T follicular helper cell (primary cell): ENCODE measurements around the gene CFAP251.
"Not testable (repeated sequence)": the region's sequence is repeated elsewhere in the genome, so short reads cannot be mapped to it uniquely, and the experiment has no call there.

ENCODE experiments used
- DNase-seq: peaks from one replicate; pipeline ENCODE4 v3.0.0-alpha.2; 2020; ENCODE audit warnings: low read depth

The CFAP251 gene

DNA sequence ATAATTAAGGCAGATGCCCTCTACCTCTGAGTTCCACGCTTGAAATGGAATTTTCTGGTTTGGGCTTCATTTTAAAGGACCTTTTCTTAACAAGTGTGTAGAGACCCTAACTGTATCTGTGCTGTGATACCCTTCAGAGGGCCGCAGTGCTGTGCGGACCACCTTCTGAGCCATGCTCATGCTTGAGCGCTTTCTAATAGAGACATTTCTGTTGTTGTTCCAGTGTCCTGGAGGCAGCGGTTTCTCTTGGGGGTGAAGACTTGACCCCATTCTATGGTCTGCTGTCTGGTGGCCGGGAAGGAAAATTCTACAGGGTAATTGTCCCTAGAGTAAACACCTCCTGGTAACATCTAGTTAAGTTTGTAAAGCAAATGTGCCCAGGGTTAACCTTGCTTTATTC is 56.6 kb downstream of the CFAP251 start:
- DNase-seq: no peak

DNA sequence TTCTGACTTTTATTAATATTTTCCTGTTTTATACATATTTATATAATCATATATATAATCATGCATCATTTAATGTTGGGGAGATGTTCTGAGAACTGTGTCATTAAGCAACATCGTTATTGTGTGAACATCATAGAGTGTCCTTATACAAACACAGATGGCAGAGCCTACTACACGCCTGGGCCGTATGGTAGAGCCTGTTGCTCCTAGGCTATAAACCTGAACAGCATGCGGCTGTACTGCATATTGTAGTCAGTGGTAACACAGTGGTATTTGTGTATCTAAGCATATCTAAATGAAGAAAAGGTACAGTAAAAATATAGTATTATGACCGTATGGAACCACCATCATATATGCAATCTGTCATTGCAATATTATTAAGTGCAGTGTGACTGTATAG is 58.6 kb downstream of the CFAP251 start:
- no peak for DNase-seq

DNA sequence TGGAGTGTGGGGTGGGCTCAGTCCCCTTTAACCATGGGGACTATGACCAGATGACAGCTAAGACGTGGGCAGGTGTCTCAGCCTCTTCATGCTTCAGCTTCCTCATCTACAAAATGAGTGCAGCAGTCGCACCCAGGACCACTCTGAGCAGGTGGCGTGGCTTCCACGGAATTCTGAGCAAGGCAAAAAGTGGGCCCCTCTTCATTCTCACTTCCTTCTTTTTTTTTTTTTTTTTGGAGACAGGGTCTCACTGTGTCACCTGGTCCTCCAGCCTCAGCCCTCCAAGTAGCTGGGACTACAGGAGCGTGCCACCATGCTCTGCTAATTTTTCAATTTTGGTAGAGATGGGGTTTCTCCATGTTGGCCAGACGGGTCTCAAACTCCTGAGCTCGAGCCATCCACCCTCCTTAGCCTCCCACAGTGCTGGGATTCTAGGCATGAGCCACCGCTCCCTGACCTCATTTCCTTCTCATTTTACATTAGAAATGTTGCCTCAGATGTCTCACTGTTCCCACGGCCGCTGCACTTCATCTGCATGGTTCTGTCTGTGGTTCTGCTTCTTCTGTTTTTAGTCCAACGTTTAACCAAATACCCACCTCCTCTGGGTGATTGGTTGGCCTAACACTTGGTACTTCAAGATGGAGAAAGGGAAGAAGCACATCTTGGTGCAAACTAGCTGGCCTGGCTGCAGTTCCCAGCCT is 61.9 kb downstream of the CFAP251 start:
- DNase-seq: no peak

DNA sequence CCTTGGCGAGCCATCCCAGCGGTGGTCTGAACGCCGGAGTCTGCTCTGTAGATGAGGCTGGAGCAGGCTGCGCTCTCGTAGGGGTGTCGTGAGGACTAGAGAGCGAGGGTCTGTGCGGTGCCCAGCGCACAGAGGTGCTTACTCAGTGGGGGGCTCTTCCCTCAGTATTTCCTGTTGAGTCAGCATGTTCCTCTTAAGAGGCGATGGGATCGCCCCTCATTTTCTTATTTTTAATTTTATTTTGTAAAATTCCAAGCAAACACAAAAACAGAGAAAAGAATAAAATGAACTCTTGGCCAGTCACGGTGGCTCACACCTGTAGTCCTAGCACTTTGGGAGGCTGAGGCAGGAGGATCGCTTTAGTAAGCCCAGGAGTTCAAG is 62.5 kb downstream of the CFAP251 start:
- DNase-seq: no peak

DNA sequence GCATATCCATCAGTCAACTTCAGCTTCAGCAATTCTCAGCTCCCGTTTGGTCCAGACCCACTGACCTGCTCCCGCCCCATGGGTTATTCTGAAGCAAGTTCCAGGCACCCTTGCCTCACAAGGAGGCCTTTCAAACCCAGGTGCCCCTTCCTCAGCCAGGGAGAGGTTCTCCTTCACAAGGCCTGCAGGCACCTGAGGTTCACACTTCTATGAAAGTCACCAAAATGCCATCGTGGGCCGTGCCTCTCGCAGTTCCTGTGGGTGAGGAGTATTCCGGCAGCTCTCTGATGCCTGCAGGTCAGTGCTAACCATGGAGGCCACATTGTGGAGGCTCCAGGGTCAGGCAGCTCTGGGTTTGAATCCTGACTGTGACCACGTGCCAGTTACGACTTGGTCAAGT is 63.1 kb downstream of the CFAP251 start:
- DNase-seq: no peak

DNA sequence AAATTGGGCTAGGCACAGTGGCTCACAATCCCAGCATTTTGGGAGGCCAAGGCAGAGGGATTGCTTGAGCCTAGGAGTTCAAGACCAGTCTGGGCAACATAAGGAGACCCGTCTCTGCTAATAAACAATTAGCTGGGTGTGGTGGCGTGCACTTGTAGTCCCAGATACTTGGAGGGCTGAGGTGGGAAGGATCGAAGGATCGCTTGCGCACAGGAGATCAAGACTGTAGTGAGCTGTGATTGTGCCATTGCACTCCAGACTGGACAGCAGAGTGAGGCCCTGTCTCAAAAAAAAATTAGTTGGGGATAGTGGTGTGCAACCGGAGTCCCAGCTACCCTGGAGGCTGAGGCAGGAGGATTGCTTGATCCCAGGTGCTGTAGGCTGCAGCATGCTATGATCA is 64.6 kb downstream of the CFAP251 start:
- no peak for DNase-seq

DNA sequence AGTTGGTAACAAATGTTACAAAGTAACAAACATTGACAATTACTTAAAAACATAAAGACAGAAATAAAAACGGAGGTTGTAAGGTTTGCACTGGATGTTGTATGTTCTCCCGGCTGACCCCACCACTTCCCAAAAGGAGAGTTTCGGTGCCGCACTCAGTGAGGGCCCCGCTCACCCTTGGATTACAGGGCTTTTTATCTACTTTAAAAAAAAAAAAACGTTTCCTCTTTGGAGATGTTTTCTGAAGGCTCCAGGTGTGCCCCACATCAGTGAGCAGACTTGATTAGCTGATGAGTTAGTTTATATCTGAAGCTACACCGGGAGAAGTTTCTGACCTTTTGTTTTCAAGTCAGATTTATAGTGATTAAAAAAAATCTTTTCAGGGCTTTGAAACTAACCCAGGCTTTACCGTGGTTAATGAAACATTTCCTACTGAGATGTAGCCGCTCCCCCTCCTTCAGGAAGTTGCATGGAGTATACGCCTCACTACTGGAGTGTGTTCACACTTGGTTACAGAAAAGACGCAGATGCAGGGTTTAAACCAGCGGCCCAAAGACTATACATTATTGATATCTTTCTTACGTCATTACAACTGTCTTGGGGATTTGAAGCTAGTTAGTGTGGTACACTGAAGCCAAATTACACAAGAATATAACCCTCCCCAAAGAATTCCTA is 65.3 kb downstream of the CFAP251 start:
- no peak for DNase-seq

DNA sequence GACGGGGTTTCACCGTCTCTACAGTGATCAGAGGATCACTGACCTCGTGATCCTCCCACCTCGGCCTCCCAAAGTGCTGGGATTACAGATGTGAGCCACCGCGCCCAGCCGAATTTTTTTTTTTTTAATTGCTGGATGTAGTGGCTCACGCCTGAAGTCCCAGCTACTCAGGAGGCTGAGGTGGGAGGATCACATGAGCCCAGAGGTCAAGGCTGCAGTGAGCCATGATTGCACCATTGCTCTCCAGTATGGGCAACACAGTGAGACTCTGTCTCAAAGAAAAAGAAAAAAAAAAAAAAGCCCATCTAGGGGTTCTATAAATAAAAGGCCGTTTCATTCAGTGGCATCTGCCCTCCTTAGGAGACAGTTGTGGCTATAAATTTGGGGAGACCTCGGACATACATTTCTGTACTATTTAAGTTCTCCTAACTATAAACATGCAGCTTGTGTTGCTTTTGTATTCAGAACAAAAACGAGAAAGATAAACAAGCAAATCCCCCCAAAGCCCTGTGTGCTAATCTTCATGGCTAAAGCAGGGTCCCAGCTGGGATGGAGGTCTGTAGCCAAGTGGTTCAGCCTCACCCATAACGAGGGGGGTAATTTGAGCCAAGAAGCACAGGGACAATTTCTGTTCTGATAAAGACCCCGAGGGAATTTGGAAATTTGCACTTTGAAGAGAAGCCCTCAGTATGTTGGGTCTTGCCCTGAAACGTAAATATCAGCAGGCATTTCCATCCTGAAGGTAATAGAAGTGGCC is 68.3 kb downstream of the CFAP251 start:
- no peak for DNase-seq

DNA sequence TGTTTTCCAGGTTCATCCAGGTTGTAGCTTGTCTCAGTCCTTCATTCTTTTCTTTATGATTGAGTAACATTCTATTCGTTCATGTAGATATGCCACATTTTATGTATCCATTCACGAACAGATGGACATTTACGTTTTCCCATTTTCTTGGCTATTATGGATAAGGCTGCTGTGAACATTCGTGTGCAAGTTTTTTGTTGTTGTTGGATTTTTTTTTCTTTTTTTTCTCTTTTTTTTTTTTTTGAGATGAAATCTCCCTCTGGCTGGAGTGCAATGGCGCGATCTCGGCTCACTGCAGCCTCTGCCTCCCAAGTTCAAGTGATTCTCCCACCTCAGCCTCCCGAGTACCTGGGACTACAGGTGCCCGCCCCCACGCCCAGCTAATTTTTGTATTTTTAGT is 70.1 kb downstream of the CFAP251 start:
- DNase-seq: not testable (repeated sequence)

DNA sequence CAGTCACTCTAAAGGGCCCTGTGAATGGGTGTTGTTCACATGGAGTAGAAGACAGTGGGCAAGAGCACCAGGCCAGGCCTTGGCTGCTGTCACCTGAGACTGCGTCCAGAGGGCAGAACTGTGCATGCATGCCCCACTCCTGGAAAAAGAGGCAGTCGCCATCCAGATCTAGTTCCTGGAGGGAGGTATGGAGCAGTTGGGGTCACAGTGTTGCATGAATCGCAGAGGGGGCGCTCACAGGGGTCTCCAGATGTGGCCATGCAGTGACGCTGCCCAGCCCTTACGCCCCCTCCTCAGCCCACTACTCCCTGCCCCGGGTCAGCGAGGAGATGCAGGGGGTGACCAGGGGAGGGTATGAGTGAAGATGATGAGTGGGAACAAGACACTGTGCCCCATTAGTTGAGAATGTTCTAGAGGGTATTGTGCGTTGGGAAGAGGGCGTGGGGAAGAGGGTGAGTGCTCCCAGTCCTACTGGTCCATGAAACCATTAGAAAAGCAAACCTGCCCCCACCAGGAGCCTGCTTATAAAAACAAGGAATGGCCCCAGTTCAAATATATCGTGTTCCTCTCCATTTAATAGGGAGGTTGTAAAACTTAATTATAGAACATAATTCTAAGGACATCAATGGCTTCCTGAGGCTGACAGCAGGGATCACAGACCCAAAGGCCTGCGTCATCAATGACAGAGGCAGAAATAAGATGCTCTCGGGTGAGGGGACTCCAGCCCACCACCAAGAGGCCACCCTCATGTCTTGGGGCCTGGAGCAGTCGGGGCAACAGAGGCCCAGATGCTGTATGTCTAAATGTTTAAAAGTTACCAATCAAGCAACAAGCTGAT is 71.1 kb downstream of the CFAP251 start:
- DNase-seq: no peak

DNA sequence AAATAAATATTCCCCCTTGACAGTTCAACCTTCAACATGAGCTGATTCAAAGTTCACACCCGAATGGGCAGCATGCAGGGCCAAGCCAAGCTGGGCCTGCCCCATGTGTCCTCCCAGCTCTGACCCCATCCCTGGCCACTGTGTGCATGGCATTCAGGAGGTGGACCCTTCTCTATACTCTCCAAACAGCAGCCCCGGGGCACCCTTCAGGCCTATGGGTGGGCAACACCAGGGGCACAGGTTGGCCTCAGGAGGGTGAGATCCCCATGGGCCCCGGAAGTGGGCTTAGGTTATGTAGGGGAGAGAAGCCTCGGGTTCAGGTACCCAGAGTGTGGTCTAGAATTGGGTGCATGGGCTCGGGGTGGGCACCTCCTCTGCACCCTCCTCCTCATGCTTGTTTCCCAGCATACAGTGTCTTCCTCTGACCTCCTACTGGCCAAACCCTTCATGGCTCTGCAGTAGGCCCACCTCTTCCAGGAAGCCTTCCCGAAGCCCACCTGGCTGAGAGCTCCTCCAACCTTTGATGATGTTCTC is 71.8 kb downstream of the CFAP251 start:
- DNase-seq: no peak

DNA sequence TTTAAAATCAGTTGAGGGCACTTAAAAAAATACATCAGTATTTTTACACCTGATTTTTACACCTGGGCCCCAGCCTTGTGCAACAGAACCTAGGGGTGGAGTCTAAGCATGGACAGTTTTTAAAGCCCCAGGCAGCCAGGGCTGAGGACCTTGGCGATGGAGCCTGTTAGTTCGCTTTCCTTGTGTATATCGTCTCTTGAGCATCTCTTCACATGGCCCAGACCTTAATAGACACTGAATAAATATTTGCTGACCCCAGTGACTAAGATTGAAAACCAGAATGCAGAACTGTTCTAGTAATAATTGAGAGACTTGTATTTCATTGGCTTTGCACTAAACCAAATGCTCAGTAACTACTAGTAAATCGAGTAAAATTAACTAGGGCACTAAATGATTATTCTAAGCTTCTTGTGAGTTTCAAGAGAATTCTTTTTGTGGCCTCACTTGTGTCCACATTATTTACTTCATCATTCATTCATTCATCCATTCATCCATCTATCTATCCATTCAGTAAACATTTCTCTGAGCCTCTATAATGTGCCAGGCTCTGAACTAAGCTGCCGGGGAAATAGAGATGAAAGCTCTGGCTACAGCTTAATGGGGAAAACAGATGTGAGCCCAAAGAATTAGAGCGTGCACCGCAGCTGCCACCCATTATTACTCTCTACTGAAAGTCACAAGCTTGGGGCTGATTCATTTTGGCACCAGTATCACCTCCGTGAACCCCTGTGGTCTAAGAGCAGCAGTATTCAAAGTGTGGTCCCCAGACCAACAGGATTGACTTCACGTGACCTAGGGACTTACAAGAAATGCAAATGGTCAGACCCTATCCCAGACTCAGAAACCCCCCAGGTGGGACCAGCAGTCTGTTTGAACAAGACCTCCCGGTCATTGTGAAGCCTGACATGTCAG is 72.6 kb downstream of the CFAP251 start:
- no peak for DNase-seq

DNA sequence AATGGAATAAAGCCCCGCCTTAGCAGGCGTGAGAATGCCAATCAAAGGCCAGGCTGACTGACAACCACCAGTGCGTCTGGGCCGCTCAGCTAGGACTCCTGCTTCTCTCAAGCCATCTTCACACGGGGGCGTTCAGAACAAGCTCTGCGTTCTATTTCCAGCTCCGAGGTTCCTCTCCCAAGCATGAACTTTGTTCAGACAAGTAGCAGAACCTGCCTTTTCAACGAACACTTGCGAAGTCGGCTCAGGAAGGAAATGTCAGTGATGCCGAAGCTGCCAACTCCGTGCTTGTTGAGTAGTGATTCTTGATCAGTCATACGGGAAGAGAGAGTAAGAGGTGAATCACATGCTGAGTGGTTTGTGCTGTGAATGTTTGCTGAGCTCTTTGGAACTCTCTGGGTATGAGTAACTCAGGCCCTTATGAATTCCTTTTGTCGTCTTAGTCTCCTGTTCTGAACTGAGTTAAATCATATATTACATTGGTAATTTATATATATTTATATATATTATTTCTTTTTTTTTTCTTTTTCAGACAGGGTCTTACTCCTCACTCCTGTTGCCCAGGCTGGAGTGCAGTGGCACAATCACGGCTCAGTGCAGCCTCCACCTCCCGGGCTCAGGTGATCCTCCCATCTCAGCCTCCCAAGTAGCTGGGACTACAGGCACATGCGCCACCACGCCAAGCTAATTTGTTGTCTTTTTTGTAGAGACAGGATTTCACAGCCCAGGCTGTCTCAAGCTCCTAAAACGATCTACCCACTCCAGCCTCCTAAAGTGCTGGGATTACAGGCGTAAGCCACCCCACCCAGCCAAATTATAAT is 73.9 kb downstream of the CFAP251 start:
- DNase-seq: no peak

DNA sequence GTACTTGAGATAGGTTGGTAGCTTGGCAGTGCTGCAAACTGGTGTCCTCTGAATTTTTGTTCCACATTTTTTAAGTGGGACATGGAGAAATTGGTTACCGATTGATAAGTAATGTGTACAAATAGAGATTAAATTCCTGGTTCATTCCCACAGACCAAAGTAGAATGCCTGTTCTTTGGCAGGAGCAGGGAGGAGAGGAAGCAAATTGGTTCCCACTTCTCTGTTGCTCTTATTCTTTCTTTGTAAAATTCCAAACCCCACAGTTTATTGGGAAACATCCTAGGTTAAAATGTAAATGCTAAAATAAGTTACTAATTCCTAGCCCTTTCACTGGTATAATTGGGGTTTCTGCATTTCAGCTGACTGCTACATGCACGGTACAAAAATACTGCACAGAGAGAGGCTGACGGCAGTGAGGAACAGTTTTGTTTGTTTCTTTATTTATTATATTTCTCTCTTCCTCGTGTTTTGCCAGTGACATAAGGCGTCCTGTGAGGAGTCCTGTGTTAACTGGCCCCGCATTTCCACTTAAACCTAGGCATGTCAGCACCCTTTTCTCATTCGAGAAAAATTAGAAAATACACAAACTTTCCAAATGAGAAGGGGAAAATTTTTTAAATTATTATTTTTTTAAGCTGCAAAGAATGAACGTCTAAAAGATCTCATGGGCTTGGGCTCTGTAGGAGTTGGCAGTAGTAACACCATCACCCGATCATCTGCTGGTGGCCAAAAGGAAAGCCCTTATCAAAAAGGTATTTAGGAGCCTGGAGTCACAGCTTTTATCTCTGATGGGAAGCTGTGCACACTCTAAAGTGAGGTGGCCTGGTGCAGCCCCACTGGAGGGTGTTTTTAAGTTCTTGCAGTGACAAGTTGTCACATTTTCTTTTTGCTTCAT is 77.9 kb downstream of the CFAP251 start:
- no peak for DNase-seq

DNA sequence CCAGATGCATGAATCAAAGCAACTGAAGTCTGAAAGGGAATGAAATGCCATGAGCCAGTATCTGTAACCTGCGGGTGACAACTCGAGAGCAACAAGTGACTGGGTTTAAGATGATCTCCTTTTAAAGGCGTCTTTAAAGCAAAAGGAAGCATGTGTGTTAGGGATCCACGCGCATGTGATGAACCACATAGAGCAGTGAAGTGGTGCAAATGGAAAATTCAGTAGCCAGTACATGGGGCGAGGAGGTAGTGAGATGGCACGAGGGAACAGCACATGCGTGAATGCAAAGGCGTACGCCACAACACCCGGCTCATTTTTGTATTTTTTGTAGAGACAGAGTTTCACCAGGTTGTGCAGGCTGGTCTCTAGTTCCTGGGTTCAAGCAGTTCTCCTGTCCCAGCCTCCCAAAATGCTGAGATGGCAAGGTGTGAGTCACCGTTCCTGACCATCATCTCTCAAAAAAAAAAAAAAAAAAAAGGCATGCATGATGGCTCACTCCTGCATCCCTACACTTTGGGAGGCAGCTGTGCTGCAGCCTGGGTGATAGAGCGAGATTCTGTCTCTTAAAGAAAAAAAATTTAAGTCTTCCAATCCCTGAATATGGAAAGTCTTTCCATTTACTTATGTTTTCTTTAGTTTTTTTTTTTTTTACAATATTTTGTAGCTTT is 78.7 kb downstream of the CFAP251 start:
- DNase-seq: no peak

DNA sequence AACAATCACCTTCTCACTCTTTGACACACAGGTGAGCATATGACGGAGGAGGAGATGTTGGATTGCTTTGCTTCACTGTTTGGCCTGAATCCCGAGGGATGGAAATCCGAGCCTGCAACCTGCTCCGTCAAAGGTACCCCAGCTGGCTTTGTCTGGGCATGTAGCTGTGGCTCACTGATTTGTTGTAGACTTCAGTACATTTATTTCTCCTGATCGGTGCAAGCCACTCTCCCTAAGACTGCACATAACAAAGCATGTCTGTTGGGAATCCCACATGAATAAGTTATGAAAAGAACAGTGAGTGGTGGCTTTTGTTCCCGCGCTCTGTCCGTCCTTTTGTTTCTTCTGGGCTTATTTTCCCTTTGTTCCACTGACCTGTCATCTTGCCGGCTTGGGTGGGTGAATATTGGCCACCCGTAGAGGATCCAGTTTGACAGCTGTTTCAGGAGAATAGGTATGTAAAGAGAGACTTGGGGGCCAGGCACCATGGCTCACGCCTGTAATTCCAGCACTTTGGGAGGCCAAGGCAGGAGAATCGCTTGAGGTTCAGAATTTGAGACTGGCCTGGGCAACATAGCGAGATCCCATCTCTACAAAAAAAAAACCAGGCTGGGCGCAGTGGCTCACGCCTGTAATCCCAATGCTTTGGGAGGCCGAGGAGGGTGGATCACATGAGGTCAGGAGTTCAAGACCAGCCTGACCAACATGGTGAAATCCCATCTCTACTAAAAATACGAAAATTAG is 83.2 kb downstream of the CFAP251 start:
- no peak for DNase-seq
